WERI-Rb-1 (cell line): Measurements from ENCODE around the gene NDUFS4.
"Not testable (repeated sequence)": the region's sequence is repeated elsewhere in the genome, so short reads cannot be mapped to it uniquely, and the experiment has no call there.

Source experiments
- DNase-seq: peaks from one replicate; pipeline ENCODE4 v3.0.0-alpha.2; 2020
- H3K27ac ChIP-seq: fragments of 250-450 bp; sonication (Bioruptor Pico); 2 replicates; pipeline ENCODE4 v1.5.1; 2020; ENCODE audit warnings: mild to moderate bottlenecking, moderate library complexity
- H3K27me3 ChIP-seq: fragments of 250-450 bp; sonication (Bioruptor Pico); 2 replicates; pipeline ENCODE4 v1.5.1; 2021; ENCODE audit warnings: mild to moderate bottlenecking, low read depth, moderate library complexity; ENCODE audit not compliant: insufficient read depth, severe bottlenecking
- H3K36me3 ChIP-seq: fragments of 250-450 bp; sonication (Bioruptor Pico); 2 replicates; pipeline ENCODE4 v1.5.1; 2020; ENCODE audit warnings: mild to moderate bottlenecking, moderate library complexity
- H3K4me3 ChIP-seq: 2 replicates; pipeline ENCODE4 v1.5.1; 2011; ENCODE audit warnings: low read depth, mild to moderate bottlenecking, control low read depth, low read length
- H3K9me3 ChIP-seq: fragments of 250-450 bp; sonication (Bioruptor Pico); 2 replicates; pipeline ENCODE4 v1.5.1; 2021; ENCODE audit warnings: mild to moderate bottlenecking, moderate library complexity; ENCODE audit not compliant: severe bottlenecking
- CTCF ChIP-seq: IDR thresholded peaks from 2 replicates; pipeline ENCODE4 v1.5.1; 2011; ENCODE audit warnings: low read depth, mild to moderate bottlenecking, control low read depth, inconsistent platforms, low read length

The NDUFS4 gene

GRCh38 chr5:53541859-53542258 lies 18.6 kb upstream of the NDUFS4 start:
- no peak for TF ChIP-seq CTCF
- Histone ChIP-seq H3K9me3 (no peaks in the 10 kb centered on the region), H3K36me3 (no peaks in the 10 kb centered on the region), H3K27me3 (no peaks in the 10 kb centered on the region), H3K27ac (no peak overlapping the region), H3K4me3 (no peak overlapping the region)
- no peak for DNase-seq

- Histone ChIP-seq H3K4me3 (no peak overlapping the region), H3K36me3 (no peaks in the 10 kb centered on the region), H3K9me3 (no peaks in the 10 kb centered on the region), H3K27ac (no peak overlapping the region), H3K27me3 (no peaks in the 10 kb centered on the region)
- no peak for DNase-seq
- TF ChIP-seq CTCF: no peak
Observed at GRCh38 chr5:53542926-53543325, 17.5 kb upstream of the NDUFS4 start.

DNA sequence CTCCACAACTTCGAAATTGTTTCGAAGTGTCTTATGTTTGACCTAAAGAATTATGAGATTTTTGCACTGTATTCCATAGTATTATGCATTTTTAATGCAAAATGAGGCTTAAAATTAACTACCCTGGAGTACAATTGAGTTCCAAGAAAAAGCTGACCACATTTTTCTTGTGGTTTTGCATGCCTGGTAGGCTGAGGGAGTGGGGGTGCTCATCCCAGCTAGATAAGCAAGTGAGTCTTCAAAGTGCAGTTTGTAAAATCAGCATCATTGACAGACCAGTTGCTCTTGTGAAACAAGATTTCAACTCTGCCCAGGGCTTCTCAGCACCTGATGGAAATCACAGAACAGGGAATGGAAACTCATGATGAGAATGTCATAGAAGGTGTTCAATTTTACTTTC lies 17.0 kb upstream of the NDUFS4 start:
- TF ChIP-seq CTCF: no peak
- H3K4me3 ChIP-seq: no peak overlapping the region
- no peaks in the 10 kb centered on the region for H3K9me3 ChIP-seq
- DNase-seq: no peak
- H3K27ac ChIP-seq: no peak overlapping the region
- H3K36me3 ChIP-seq: no peaks in the 10 kb centered on the region
- H3K27me3 ChIP-seq: no peaks in the 10 kb centered on the region

DNA sequence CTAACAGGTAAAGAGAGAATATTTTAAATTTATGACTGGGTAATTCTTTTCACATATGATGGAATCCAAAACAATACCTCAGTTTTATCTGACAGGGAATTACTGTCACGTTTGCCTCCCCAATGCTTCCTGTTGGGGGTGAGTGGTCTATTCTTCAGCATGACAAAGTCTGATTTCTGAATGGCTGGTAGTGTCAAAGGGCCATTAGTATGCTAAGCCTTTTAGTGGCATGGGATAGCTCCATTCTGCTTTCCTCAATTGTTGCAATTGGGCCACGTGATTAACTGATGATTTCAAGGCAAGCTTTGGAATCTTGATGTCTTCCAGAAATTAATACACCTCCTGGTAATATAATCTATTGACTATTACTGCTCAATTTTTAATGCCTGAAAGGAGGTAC lies 14.7 kb upstream of the NDUFS4 start:
- no peak overlapping the region for H3K27ac ChIP-seq
- no peak for DNase-seq
- TF ChIP-seq CTCF: no peak
- no peaks in the 10 kb centered on the region for H3K27me3 ChIP-seq
- no peaks in the 10 kb centered on the region for H3K9me3 ChIP-seq
- no peaks in the 10 kb centered on the region for H3K36me3 ChIP-seq
- H3K4me3 ChIP-seq: no peak overlapping the region

DNA sequence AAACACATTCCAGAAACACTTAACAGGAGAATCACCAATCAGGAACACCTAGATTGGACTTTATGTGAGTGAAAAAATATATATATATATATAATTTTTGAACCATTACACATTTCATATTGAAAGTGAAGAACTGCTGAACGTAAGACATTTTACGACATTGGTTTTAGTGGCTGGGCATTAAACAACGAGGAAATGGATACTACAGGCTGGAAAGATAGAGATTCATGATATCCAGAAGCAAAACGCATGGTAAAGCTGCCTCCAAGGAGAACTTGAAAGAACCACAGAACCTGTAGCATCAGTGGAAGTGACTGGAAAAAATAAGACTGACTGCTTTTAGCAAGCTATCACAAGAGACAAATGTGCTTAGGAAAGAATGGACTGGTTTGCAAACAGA lies 13.2 kb upstream of the NDUFS4 start:
- H3K9me3 ChIP-seq: no peaks in the 10 kb centered on the region
- no peak for DNase-seq
- H3K27me3 ChIP-seq: no peaks in the 10 kb centered on the region
- no peak overlapping the region for H3K27ac ChIP-seq
- no peaks in the 10 kb centered on the region for H3K36me3 ChIP-seq
- no peak for TF ChIP-seq CTCF
- no peak overlapping the region for H3K4me3 ChIP-seq

GRCh38 chr5:53548501-53548900 lies 11.9 kb upstream of the NDUFS4 start:
- not testable (repeated sequence) for DNase-seq

More at GRCh38 chr5:53548501-53548900, 11.9 kb upstream of the NDUFS4 start:
- not testable (repeated sequence) for H3K27ac ChIP-seq, H3K9me3 ChIP-seq, H3K36me3 ChIP-seq, H3K4me3 ChIP-seq, H3K27me3 ChIP-seq
